CD4-positive, alpha-beta T cell (primary cell): Measurements from ENCODE around the gene PCYOX1L. TPM values are rescaled to one million over a fixed set of nuclear protein-coding genes. Genes with fewer than 3 reads are reported as not detected.

Experiments
- ATAC-seq: fragments of 200-7000 bp; cut with Tn5 transposase; one replicate; pipeline ENCODE4 v1.10.0; 2022; ENCODE audit warnings: mild to moderate bottlenecking; ENCODE audit not compliant: poor library complexity
- CTCF ChIA-PET: fragments of 350-600 bp; sonication (Branson Sonifier 250); formaldehyde crosslinking; loops from one replicate; lab custom pipeline; 2021; ENCODE audit warnings: antibody characterized with exemption, inconsistent platforms; lab: Charles Lee
- POLR2A ChIA-PET: fragments of 350-600 bp; sonication (Branson Sonifier 250); formaldehyde crosslinking; loops from one replicate; lab custom pipeline; 2021; ENCODE audit warnings: antibody characterized with exemption, inconsistent platforms; lab: Charles Lee
- DNase-seq, 14 experiments: peaks; one replicate each; pipeline ENCODE4 v3.0.0-alpha.2; 2013 to 2020; ENCODE audit warnings: mixed read lengths in 2 of 14
- H3K27ac ChIP-seq, 2 donors: one replicate each; pipeline versions ENCODE4 v1.5.1 to v1.7.0; 2013; ENCODE audit warnings: low read length in 2 of 2, low read depth in 1 of 2, mild to moderate bottlenecking in 1 of 2
- H3K27me3 ChIP-seq, 2 experiments: 1 replicate in 1 of 2; 2 replicates in 1 of 2; pipeline versions ENCODE4 v1.6.1 to v1.7.0; 2013; ENCODE audit warnings: low read length in 2 of 2, control low read depth in 1 of 2, mild to moderate bottlenecking in 1 of 2, moderate library complexity in 1 of 2; ENCODE audit not compliant: insufficient read depth in 2 of 2, control insufficient read depth in 1 of 2
- H3K36me3 ChIP-seq: one replicate; pipeline ENCODE4 v1.6.1; 2013; ENCODE audit warnings: low read length, control low read depth; ENCODE audit not compliant: insufficient read depth
- H3K4me1 ChIP-seq: one replicate; pipeline ENCODE4 v1.6.1; 2013; ENCODE audit warnings: low read length, control low read depth; ENCODE audit not compliant: insufficient read depth
- H3K4me3 ChIP-seq: one replicate; pipeline ENCODE4 v1.5.1; 2013; ENCODE audit warnings: mild to moderate bottlenecking, low read length, moderate library complexity
- H3K9me3 ChIP-seq, 2 experiments: 1 replicate in 1 of 2; 2 replicates in 1 of 2; pipeline versions ENCODE4 v1.6.1 to v1.7.0; 2013; ENCODE audit warnings: low read length in 2 of 2, mild to moderate bottlenecking in 2 of 2, control low read depth in 1 of 2, moderate library complexity in 1 of 2; ENCODE audit not compliant: control insufficient read depth in 1 of 2, insufficient read depth in 1 of 2
- H3K27ac Mint-ChIP-seq: one replicate; pipeline ENCODE4 v1.8.0; 2020; ENCODE audit warnings: mixed read lengths
- H3K27me3 Mint-ChIP-seq: one replicate; pipeline ENCODE4 v1.8.0; 2021; ENCODE audit warnings: mixed read lengths
- H3K36me3 Mint-ChIP-seq: one replicate; pipeline ENCODE4 v1.8.0; 2021; ENCODE audit warnings: low read depth, mixed read lengths
- H3K4me1 Mint-ChIP-seq: one replicate; pipeline ENCODE4 v1.8.0; 2021; ENCODE audit warnings: low read depth, mixed read lengths
- H3K4me3 Mint-ChIP-seq: one replicate; pipeline ENCODE4 v1.8.0; 2020; ENCODE audit warnings: mild to moderate bottlenecking, mixed read lengths
- H3K9me3 Mint-ChIP-seq: one replicate; pipeline ENCODE4 v1.8.0; 2020; ENCODE audit warnings: mixed read lengths
- intact Hi-C, 2 experiments: fragments of 100-400 bp; cut with DNase I in 1 of 2; cut with micrococcal nuclease in 1 of 2; formaldehyde crosslinking; loops; one replicate each; pipeline versions ENCODE4 v1.15.1 to v1.9.0; 2023 to 2025; cut with DNase I, micrococcal nuclease
- total RNA-seq, 174 experiments: library from RNA in 2 of 174; stranded (reverse) in 2 of 174; gene quantifications; one replicate each; pipeline ENCODE4 v1.2.3 and lab custom pipeline; 2021 to 2026
- TF ChIP-seq, protein P1 (sequence below): fragments of 200-600 bp; IDR thresholded peaks from one replicate; pipeline ENCODE4 v1.8.0; 2022; ENCODE audit warnings: antibody characterized with exemption, mild to moderate bottlenecking

Gene PCYOX1L
- total RNA-seq, 2 experiments from 2014 or later, result 22.9 to 24.8 TPM

DNA sequence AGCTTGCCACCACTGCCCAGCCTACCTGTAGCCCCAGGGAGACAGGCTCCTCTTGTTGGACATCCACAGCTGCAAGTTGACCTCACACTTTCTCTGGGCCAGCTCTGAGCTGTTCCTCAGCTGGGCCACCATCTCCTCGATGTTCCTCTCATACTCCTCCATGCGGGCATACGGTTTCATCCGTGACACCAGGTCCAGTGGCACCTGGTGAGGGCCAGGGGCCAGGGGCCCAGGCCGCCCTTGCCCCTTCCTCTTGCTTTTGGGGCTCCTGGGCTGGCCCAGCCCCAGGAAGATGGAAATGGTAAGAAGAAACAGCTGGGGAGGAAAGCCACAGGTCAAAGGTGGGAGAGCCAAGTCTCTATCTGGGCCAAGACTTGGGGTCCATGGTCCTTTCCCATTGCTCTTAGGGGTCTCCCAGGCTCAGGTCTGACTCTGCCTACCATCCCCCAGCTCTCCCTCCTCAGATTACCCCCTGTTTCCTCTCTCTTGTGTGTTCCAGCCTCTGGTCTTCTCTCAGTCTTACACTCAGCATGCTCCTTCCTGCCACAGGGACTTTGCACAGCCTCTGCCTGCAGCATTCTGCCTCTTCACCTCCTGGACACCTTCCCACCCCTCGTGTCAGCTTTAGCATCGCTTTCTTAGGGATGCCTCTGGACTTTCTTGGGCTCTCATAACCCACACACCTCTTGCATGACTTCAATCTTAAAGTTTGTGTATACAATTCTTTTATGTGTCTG lies 19.0 kb downstream of the PCYOX1L start:
- Histone ChIP-seq H3K4me1 (peaks cover 5% of the 10 kb centered on the region), H3K4me3 (no peak overlapping the region), H3K27me3 (peaks cover 0 to 2% of the 10 kb centered on the region in 2 experiments), H3K9me3 (no peaks in the 10 kb centered on the region), H3K36me3 (peaks cover 3% of the 10 kb centered on the region), H3K27ac (no peak overlapping the region)
- Mint-ChIP-seq H3K9me3 (no peaks in the 10 kb centered on the region), H3K4me1 (no peaks in the 10 kb centered on the region), H3K36me3 (peaks cover 4% of the 10 kb centered on the region), H3K4me3 (no peak overlapping the region), H3K27ac (no peak overlapping the region), H3K27me3 (no peaks in the 10 kb centered on the region)
- CTCF ChIA-PET, result interaction anchor here (2.3 kb wide), 1 partner anchor 60 kb away, joined by 5 read pairs; no protein-coding TSS in a partner anchor
- DNase-seq (no peak), ATAC-seq (no peak)
- intact Hi-C loops, result loop anchor here in 1 of 2 experiments (10.0 kb wide), 1 partner anchor 232 kb away; the partner anchor contains the start of gene ABLIM3
- TF ChIP-seq, protein P1, sequence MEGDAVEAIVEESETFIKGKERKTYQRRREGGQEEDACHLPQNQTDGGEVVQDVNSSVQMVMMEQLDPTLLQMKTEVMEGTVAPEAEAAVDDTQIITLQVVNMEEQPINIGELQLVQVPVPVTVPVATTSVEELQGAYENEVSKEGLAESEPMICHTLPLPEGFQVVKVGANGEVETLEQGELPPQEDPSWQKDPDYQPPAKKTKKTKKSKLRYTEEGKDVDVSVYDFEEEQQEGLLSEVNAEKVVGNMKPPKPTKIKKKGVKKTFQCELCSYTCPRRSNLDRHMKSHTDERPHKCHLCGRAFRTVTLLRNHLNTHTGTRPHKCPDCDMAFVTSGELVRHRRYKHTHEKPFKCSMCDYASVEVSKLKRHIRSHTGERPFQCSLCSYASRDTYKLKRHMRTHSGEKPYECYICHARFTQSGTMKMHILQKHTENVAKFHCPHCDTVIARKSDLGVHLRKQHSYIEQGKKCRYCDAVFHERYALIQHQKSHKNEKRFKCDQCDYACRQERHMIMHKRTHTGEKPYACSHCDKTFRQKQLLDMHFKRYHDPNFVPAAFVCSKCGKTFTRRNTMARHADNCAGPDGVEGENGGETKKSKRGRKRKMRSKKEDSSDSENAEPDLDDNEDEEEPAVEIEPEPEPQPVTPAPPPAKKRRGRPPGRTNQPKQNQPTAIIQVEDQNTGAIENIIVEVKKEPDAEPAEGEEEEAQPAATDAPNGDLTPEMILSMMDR, result no peak
- POLR2A ChIA-PET, result no interaction called here

DNA sequence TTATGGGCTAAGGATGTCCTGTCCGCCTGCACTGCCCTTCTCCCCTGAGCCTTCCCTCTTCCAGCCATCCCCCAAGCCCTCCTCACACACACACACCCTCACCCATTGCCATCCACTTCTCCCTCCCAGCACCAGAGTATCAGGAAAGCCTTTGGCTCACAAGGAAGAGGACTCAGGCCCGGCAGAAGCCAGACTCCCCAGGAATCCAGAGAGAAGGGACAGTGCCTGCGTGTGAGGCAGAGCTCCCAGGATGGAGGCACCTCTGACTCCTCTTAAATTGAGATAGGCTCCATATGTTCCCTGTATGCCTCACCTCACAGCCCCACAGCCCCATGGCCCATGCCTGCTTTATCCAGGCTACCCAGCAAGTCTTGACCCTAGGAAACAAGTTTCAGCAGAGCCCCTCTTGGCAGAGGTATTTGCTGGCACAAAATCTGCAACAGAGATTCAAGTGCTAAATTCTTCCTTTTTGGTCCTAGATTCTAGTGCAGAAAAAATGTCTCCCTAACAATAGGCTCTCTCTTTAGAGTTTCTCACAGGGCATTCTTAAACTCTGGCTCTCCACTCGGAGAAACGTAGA lies 20.5 kb downstream of the PCYOX1L start:
- intact Hi-C loops, result loop anchor here in 1 of 2 experiments (10.0 kb wide), 1 partner anchor 234 kb away; the partner anchor contains the start of gene ABLIM3
- Histone ChIP-seq H3K27ac (no peak overlapping the region), H3K27me3 (no peaks in the 10 kb centered on the region), H3K9me3 (no peaks in the 10 kb centered on the region), H3K36me3 (peaks cover 3% of the 10 kb centered on the region), H3K4me1 (peaks cover 7% of the 10 kb centered on the region), H3K4me3 (no peak overlapping the region)
- ChIA-PET POLR2A (no interaction called here), CTCF (no interaction called here)
- Mint-ChIP-seq H3K27me3 (no peaks in the 10 kb centered on the region), H3K4me3 (no peak overlapping the region), H3K36me3 (peaks cover 4% of the 10 kb centered on the region), H3K4me1 (no peaks in the 10 kb centered on the region), H3K9me3 (no peaks in the 10 kb centered on the region), H3K27ac (no peak overlapping the region)
- ATAC-seq (no peak), DNase-seq (no peak)
- TF ChIP-seq, protein P1, result no peak

DNA sequence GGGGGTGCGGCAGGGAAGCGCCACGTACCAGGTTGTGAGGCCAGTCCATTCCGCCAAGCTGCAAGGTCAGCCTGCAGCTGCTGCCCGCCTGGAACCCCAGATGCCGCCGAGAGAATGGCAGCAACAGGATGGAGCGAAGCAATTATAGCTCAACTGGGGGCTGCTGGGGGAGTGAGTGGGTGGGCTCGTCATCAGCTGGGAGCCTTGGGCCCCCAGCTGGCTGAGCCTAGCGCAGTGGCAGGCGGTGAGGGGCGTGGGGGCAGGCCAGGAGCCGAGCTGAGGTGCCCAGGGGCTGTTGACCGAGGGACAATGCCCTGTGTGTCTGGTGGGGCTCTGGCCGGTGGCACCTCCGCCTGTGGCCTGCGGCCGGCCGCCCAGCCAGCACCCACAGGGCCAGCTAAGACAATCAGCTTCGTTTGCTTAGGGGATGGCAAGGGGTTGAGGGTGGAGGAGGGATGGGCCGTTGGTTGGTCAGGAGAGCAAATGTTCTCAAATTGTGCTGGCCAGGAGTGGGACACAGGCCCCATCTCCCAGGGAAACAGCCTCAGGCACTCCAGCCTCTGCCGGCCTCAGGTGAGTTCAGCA lies 21.4 kb downstream of the PCYOX1L start, which contains the start of gene IL17B:
IL17B (minus strand) TSS at position 116 of the 585 bp plus-strand sequence; CDS start at position 49, 67 bp downstream.
- Histone ChIP-seq H3K4me1 (peaks cover 7% of the 10 kb centered on the region), H3K9me3 (no peaks in the 10 kb centered on the region), H3K4me3 (no peak within 1 kb of the TSS), H3K27me3 (no peaks in the 10 kb centered on the region), H3K27ac (no peak within 1 kb of the TSS), H3K36me3 (peaks cover 3% of the 10 kb centered on the region)
- ChIA-PET POLR2A (interaction anchor here (0.6 kb wide), 1 partner anchor 115 kb away, joined by 3 read pairs; no protein-coding TSS in a partner anchor), CTCF (no interaction called here)
- TF ChIP-seq, protein P1, result no peak
- Mint-ChIP-seq H3K4me3 (no peak within 1 kb of the TSS), H3K27me3 (no peaks in the 10 kb centered on the region), H3K27ac (no peak within 1 kb of the TSS), H3K9me3 (no peaks in the 10 kb centered on the region), H3K4me1 (no peaks in the 10 kb centered on the region), H3K36me3 (peaks cover 4% of the 10 kb centered on the region)
- DNase-seq (no peak), ATAC-seq (no peak)
- intact Hi-C loops, result loop anchor here in 1 of 2 experiments (10.0 kb wide), 1 partner anchor 234 kb away; the partner anchor contains the start of gene ABLIM3
